GM12891 (cell line): ENCODE results near the gene MGAT2.
A peak's percentile ranks its signal among the peaks of the same experiment; 100 is the strongest.

Source experiments
- PAX5 ChIP-seq: IDR thresholded peaks from 2 replicates; pipeline ENCODE4 v1.6.1; 2011; ENCODE audit warnings: low read length, moderate library complexity, mild to moderate bottlenecking; ENCODE audit not compliant: insufficient read depth, severe bottlenecking
- POLR2A ChIP-seq: IDR thresholded peaks from 2 replicates; pipeline ENCODE4 v1.6.1; 2011; ENCODE audit warnings: low read depth, low read length, control low read depth
- POLR2AphosphoS5 ChIP-seq: IDR thresholded peaks from 2 replicates; pipeline ENCODE4 v1.6.1; 2011; ENCODE audit warnings: low read depth, low read length, control low read depth

DNA sequence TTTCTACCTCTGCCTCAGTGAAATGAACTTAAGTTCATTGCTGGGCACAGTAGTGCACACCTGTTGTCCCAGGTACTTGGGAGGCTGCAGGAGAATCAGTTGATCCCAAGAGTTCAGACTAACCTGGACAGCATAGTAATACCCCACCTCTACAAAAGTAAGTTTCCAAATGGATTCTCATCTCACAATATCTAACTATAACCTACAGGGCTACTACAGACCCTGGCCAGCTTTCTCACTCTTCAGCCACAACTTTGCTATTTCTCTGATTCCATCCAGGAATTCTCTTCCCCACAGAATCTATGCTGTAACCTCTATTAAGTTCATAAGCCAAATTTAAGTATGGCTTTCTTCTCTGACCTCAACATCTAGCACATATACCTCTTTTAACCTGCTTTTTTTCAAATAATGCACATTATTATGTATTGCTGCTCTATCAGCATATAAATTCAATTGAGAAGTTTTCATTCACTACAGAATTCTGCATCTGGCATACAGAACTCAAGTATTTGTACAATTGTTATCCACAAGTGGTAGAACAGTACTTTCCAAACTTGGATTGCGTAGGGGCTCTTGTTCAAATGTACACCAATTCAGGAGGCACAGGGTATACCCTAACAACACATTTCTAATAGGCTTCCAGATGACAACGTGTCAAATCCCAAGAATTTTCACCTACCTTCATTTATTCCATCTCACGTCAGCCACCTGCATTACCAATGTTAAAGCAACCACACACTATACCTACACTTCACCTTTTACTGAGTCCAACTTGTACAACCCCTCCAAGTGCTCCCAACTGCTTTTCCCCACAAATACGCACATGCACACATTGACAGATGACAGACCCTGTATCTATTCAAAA is 38.3 kb upstream of the MGAT2 start:
- TF ChIP-seq POLR2A (peak; percentile 70), POLR2AphosphoS5 (peak; percentile 83), PAX5 (no peak)
